ENCODE data around the gene SYT1. TPM values are rescaled to one million over a fixed set of nuclear protein-coding genes. Genes with fewer than 3 reads are reported as not detected.

The SYT1 gene
- total RNA-seq, 1 experiment from 2014 or later, result 15.8 TPM

DNA sequence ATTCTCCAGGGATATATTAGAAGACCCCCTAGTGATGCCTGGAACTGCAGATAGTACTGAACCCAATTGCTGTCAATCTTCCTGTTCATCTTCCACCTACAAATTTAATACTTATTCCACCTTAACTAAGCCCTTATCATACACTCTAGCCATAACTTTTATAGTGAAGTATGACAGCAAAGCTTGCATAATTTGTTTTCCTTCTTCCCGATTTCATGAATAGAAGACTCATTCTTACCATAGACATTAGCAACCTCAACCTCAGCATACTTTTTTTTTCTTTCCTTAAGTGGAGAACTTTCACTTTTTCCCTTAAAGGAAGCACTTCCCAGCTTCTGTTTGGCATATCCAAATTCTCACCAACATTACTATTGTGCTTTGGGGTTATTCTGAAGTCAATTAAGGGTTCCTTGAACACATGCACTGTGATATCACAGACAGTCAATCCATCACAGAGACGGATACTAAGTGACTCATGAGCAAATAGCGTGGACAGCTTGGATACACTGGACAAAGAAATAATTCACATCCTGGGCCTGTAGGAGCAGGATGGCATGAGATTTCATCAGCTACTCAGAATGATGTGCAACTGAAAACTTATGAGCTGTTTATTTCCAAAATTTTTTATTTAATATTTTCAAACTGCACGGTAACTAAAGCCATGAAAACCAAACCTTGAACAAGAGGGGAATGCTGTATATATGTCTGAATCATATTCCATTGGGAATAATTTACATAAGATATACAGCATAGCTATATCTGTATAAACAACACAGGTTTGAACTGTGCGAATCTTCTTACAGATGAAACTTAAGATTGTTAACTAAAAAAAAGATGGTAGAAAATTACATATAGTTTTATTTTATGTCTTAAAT, 63.9 kb downstream of the SYT1 start:
- H4K91ac ChIP-seq (ENCODE audit: insufficient read length, low read depth, low read length), result no peak overlapping the region
- TF ChIP-seq, protein P1, sequence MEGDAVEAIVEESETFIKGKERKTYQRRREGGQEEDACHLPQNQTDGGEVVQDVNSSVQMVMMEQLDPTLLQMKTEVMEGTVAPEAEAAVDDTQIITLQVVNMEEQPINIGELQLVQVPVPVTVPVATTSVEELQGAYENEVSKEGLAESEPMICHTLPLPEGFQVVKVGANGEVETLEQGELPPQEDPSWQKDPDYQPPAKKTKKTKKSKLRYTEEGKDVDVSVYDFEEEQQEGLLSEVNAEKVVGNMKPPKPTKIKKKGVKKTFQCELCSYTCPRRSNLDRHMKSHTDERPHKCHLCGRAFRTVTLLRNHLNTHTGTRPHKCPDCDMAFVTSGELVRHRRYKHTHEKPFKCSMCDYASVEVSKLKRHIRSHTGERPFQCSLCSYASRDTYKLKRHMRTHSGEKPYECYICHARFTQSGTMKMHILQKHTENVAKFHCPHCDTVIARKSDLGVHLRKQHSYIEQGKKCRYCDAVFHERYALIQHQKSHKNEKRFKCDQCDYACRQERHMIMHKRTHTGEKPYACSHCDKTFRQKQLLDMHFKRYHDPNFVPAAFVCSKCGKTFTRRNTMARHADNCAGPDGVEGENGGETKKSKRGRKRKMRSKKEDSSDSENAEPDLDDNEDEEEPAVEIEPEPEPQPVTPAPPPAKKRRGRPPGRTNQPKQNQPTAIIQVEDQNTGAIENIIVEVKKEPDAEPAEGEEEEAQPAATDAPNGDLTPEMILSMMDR (conservative IDR thresholded peaks at IDR 0.05), result no peak
- H2BK20ac ChIP-seq (ENCODE audit: low read depth, low read length, poor library complexity, severe bottlenecking), result no peak overlapping the region
- no peak for DNase-seq
- H3K27ac Mint-ChIP-seq, result no peak overlapping the region
- no peak overlapping the region for H2AK5ac ChIP-seq (ENCODE audit: insufficient read length, low read length)
- H3K4me2 ChIP-seq (ENCODE audit: insufficient read depth, insufficient read length, low read length), result no peak overlapping the region
- H3K4me1 Mint-ChIP-seq, result peaks cover 4 to 9% of the 10 kb centered on the region in 2 experiments
- no peaks in the 10 kb centered on the region for H3K36me3 Mint-ChIP-seq (ENCODE audit: insufficient read depth in 1 of 3, low read depth in 3 of 3)
- H3K9me3 ChIP-seq (ENCODE audit: control insufficient read depth, low read depth, low read length), result no peaks in the 10 kb centered on the region
- no peaks in the 10 kb centered on the region for H3K27me3 ChIP-seq (ENCODE audit: insufficient read depth, low read length)
- H3K14ac ChIP-seq (ENCODE audit: insufficient read depth, low read length), result no peak overlapping the region
- no peak overlapping the region for H3K18ac ChIP-seq (ENCODE audit: insufficient read length, low read depth, low read length)
- H3K9ac ChIP-seq (ENCODE audit: extremely low read depth, insufficient read length, low read length), result no peak overlapping the region
- no peaks in the 10 kb centered on the region for H3K23me2 ChIP-seq (ENCODE audit: insufficient read length, low read depth, low read length, poor library complexity, severe bottlenecking)
- H2AFZ ChIP-seq (ENCODE audit: low read length), result no peak overlapping the region
- H3K56ac ChIP-seq (ENCODE audit: insufficient read length, low read depth, low read length), result no peak overlapping the region
- no peak overlapping the region for H4K5ac ChIP-seq (ENCODE audit: insufficient read length, low read depth, low read length)
- H4K8ac ChIP-seq (replicated peaks; ENCODE audit: insufficient read length, low read depth, low read length), result no peak overlapping the region
- no peak overlapping the region for H3K23ac ChIP-seq (ENCODE audit: insufficient read length, low read depth, low read length)
- no peak overlapping the region for H3K4me3 Mint-ChIP-seq
- no CpG with 5 or more reads among the region's 5 CpGs for WGBS (ENCODE audit: extremely low coverage, insufficient read length, low lambda C conversion rate)
- no peaks in the 10 kb centered on the region for H3K4me1 ChIP-seq (ENCODE audit: insufficient read depth, low read length)
- H2BK12ac ChIP-seq (ENCODE audit: insufficient read length, low read depth, low read length), result no peak overlapping the region
- no peaks in the 10 kb centered on the region for H4K20me1 ChIP-seq (ENCODE audit: control insufficient read depth, insufficient read depth, insufficient read length)
- no peak overlapping the region for H2BK120ac ChIP-seq (ENCODE audit: low read depth, low read length, poor library complexity, severe bottlenecking)
- H3K27me3 Mint-ChIP-seq (ENCODE audit: low read depth), result no peaks in the 10 kb centered on the region
- no peak overlapping the region for H3T11ph ChIP-seq (ENCODE audit: low read length)
- H3K79me1 ChIP-seq (ENCODE audit: insufficient read depth, low read depth, low read length, poor library complexity, severe bottlenecking), result no peaks in the 10 kb centered on the region
- H2BK5ac ChIP-seq (ENCODE audit: insufficient read length, low read length), result no peak overlapping the region
- H3K9me3 Mint-ChIP-seq, result no peaks in the 10 kb centered on the region
- H3K79me2 ChIP-seq (ENCODE audit: insufficient read depth, low read length), result no peaks in the 10 kb centered on the region
- H3K27ac ChIP-seq (ENCODE audit: insufficient read length, low read depth, low read length), result no peak overlapping the region
- H2BK15ac ChIP-seq (ENCODE audit: low read depth, low read length), result no peak overlapping the region
- no peak overlapping the region for H3K4ac ChIP-seq (ENCODE audit: low read depth, low read length)

Measured in H9 (cell line).